ENCODE data around the gene DLK2. TPM values are rescaled to one million over a fixed set of nuclear protein-coding genes. Genes with fewer than 3 reads are reported as not detected.

The DLK2 gene
- total RNA-seq, 1 experiment from 2014 or later: 3.6 TPM

GRCh38 chr6:43488667-43489276 is 33.4 kb upstream of the DLK2 start:
- no peaks in the 10 kb centered on the region for H3K9me2 ChIP-seq (ENCODE audit: insufficient read depth)
- intact Hi-C loops (cut with micrococcal nuclease; ENCODE audit: unreplicated experiment): no loop called here
- no peaks in the 10 kb centered on the region for H3K9me3 ChIP-seq (ENCODE audit: insufficient read depth, low read depth)
- 0 out of 2 replicates have a peak, but pooled peaks cover 3% of the 10 kb centered on the region for H3K4me1 ChIP-seq (replicated peaks; ENCODE audit: insufficient read depth)
- H3K36me3 ChIP-seq (ENCODE audit: low read depth): no peaks in the 10 kb centered on the region; the same call in 1 of the 2 replicates
- no peak for DNase-seq
- ChIA-PET CTCF (no interaction called here), POLR2A (ENCODE audit: unreplicated experiment) (no interaction called here)
- H3K27ac ChIP-seq: no peak overlapping the region
- no peak overlapping the region for H3K4me2 ChIP-seq
- no peaks in the 10 kb centered on the region for H3K27me3 ChIP-seq (ENCODE audit: insufficient read depth, low read depth)
- H3K79me2 ChIP-seq (ENCODE audit: low read depth): peaks cover 13% of the 10 kb centered on the region; the same call in 1 of the 2 replicates
- BruUV-seq (replicated peaks): no TSS peak
- no peaks in the 10 kb centered on the region for H3F3A ChIP-seq (ENCODE audit: insufficient read depth, low read depth)
- H4K20me1 ChIP-seq (ENCODE audit: insufficient read depth): 0 out of 2 replicates have a peak, but pooled peaks cover 8% of the 10 kb centered on the region
- TF ChIP-seq EZH2 (IDR thresholded peaks at IDR 0.05; ENCODE audit: low read depth): no peak
- no peak for TF ChIP-seq CTCF (conservative IDR thresholded peaks at IDR 0.05)
- H2AFZ ChIP-seq: no peak overlapping the region
- no peak overlapping the region for H3K4me3 ChIP-seq

- peaks cover 54% of the 10 kb centered on the region for H3K4me1 ChIP-seq (replicated peaks; ENCODE audit: insufficient read depth)
- H3K27me3 ChIP-seq (ENCODE audit: insufficient read depth, low read depth): no peaks in the 10 kb centered on the region
- peak; percentile 55 to 83 for DNase-seq
- H3K27ac ChIP-seq: peak overlapping the region; percentile 84
- H4K20me1 ChIP-seq (ENCODE audit: insufficient read depth): no peaks in the 10 kb centered on the region
- no peaks in the 10 kb centered on the region for H3K9me3 ChIP-seq (ENCODE audit: insufficient read depth, low read depth)
- peaks cover 66% of the 10 kb centered on the region for H3K79me2 ChIP-seq (ENCODE audit: low read depth)
- ChIA-PET POLR2A (ENCODE audit: unreplicated experiment) (interaction anchor here (0.6 kb wide), 2 partner anchors 112 to 1078 kb away, joined by 3 to 13 read pairs; partner anchors contain the start of gene ZNF318), CTCF (interaction anchor here (0.7 kb wide), 1 partner anchor 14 kb away, joined by 17 read pairs; no protein-coding TSS in a partner anchor)
- H3K36me3 ChIP-seq (ENCODE audit: low read depth): no peaks in the 10 kb centered on the region; the same call in 1 of the 2 replicates
- no peaks in the 10 kb centered on the region for H3K9me2 ChIP-seq (ENCODE audit: insufficient read depth)
- BruUV-seq (replicated peaks): no TSS peak
- intact Hi-C loops (cut with micrococcal nuclease; ENCODE audit: unreplicated experiment): no loop called here
- TF ChIP-seq CTCF (conservative IDR thresholded peaks at IDR 0.05) (no peak), EZH2 (IDR thresholded peaks at IDR 0.05; ENCODE audit: low read depth) (no peak)
- H3F3A ChIP-seq (ENCODE audit: insufficient read depth, low read depth): peaks cover 33% of the 10 kb centered on the region
- peak overlapping the region; percentile 50 for H3K4me2 ChIP-seq
- H3K4me3 ChIP-seq: peak overlapping the region; percentile 37; the same call in 1 of the 2 replicates
- H2AFZ ChIP-seq: no peak overlapping the region
These were observed 26.4 kb upstream of the DLK2 start for GRCh38 chr6:43481591-43482236.

- DNase-seq: peak in 1 of 2 experiments; percentile 67
- TF ChIP-seq EZH2 (IDR thresholded peaks at IDR 0.05; ENCODE audit: low read depth): no peak
- BruUV-seq (replicated peaks): TSS peak; percentile 80
- peak overlapping the region; percentile 50 for H3K4me2 ChIP-seq
- H3K27ac ChIP-seq: peak overlapping the region; percentile 84
- ChIA-PET CTCF (interaction anchor here (0.7 kb wide), 1 partner anchor 13 kb away, joined by 17 read pairs; no protein-coding TSS in a partner anchor), POLR2A (ENCODE audit: unreplicated experiment) (interaction anchor here (0.6 kb wide), 2 partner anchors 11 to 1077 kb away, joined by 4 to 13 read pairs; no protein-coding TSS in a partner anchor)
- H3K9me2 ChIP-seq (ENCODE audit: insufficient read depth): no peaks in the 10 kb centered on the region; the same call in 1 of the 2 replicates
- intact Hi-C loops (cut with micrococcal nuclease; ENCODE audit: unreplicated experiment): no loop called here
- H3F3A ChIP-seq (ENCODE audit: insufficient read depth, low read depth): peaks cover 37% of the 10 kb centered on the region
- H4K20me1 ChIP-seq (ENCODE audit: insufficient read depth): no peaks in the 10 kb centered on the region
- H3K4me1 ChIP-seq (replicated peaks; ENCODE audit: insufficient read depth): peaks cover 57% of the 10 kb centered on the region
- H3K36me3 ChIP-seq (ENCODE audit: low read depth): no peaks in the 10 kb centered on the region
- H2AFZ ChIP-seq: no peak overlapping the region
- peaks cover 66% of the 10 kb centered on the region for H3K79me2 ChIP-seq (ENCODE audit: low read depth)
- no peaks in the 10 kb centered on the region for H3K9me3 ChIP-seq (ENCODE audit: insufficient read depth, low read depth)
- no peaks in the 10 kb centered on the region for H3K27me3 ChIP-seq (ENCODE audit: insufficient read depth, low read depth)
- peak overlapping the region; percentile 37; the same call in 1 of the 2 replicates for H3K4me3 ChIP-seq
These were observed 25.7 kb upstream of the DLK2 start for GRCh38 chr6:43481075-43481474.

All from PC-9 (cell line).